Stimulated activated naive B cell treated with anti-CD40 and anti-IgM and Interleukin-4, amounts not matched to agents 10 μg/mL and 1 μg/mL and 100 μg/mL, for 72 hours (primary cell): ENCODE data around the gene RASL10A.
A peak's percentile ranks its signal among the peaks of the same experiment; 100 is the strongest.

Experiments
- ATAC-seq, 2 donors: fragments of 150-1000 bp; cut with Tn5 transposase; replicated peaks; 2 replicates each; pipeline ENCODE4 v1.10.0; 2021; ENCODE audit warnings: moderate library complexity in 1 of 2
- DNase-seq: peaks from one replicate; pipeline ENCODE4 v3.0.0; 2021
- H3K27ac Mint-ChIP-seq: one replicate; pipeline ENCODE4 v1.8.0; 2022; ENCODE audit warnings: mild to moderate bottlenecking, mixed read lengths
- H3K27me3 Mint-ChIP-seq, 2 donors: one replicate each; pipeline ENCODE4 v1.8.0; 2022; ENCODE audit warnings: mixed read lengths in 2 of 2
- H3K36me3 Mint-ChIP-seq, 2 donors: one replicate each; pipeline ENCODE4 v1.8.0; 2022; ENCODE audit warnings: mixed read lengths in 2 of 2, mild to moderate bottlenecking in 1 of 2
- H3K4me1 Mint-ChIP-seq, 2 donors: one replicate each; pipeline ENCODE4 v1.8.0; 2022; ENCODE audit warnings: mixed read lengths in 2 of 2, mild to moderate bottlenecking in 1 of 2
- H3K4me3 Mint-ChIP-seq, 2 donors: one replicate each; pipeline ENCODE4 v1.8.0; 2022; ENCODE audit warnings: mild to moderate bottlenecking in 2 of 2, mixed read lengths in 2 of 2, moderate library complexity in 1 of 2
- H3K9me3 Mint-ChIP-seq, 2 donors: one replicate each; pipeline ENCODE4 v1.8.0; 2022; ENCODE audit warnings: mixed read lengths in 2 of 2, mild to moderate bottlenecking in 1 of 2

Gene RASL10A

DNA sequence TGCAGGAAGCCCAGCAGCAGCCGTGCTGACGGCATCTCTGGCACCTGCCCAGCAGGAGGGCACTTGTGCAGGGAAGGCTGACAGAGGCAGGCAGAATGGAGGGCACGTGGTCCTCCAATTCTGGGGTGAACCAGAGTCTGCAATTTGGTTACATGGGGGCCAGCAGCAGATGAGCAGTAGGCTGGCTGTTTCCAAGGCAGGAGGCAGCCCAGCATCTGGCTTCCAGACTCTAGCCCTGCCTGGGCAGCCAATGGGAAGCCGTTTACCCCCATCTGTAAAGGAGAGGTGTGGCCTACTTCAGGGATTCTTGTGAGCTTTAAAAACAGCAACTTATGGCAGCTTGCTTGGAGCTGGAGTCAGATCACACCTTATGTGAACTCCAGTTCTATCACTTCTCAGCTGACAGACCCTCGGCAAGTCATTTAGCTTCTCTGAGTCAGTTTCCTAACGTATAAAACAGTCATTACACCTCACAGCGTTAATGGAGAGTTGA is 27.9 kb upstream of the RASL10A start:
- no peak for ATAC-seq
- Mint-ChIP-seq H3K27ac (peak overlapping the region; percentile 81), H3K9me3 (no peaks in the 10 kb centered on the region), H3K27me3 (no peaks in the 10 kb centered on the region), H3K4me1 (peaks cover 15% of the 10 kb centered on the region in 2 donors), H3K4me3 (peak overlapping the region in 1 of 2 donors; percentile 39), H3K36me3 (peaks cover 54 to 77% of the 10 kb centered on the region in 2 donors)
- DNase-seq = no peak

DNA sequence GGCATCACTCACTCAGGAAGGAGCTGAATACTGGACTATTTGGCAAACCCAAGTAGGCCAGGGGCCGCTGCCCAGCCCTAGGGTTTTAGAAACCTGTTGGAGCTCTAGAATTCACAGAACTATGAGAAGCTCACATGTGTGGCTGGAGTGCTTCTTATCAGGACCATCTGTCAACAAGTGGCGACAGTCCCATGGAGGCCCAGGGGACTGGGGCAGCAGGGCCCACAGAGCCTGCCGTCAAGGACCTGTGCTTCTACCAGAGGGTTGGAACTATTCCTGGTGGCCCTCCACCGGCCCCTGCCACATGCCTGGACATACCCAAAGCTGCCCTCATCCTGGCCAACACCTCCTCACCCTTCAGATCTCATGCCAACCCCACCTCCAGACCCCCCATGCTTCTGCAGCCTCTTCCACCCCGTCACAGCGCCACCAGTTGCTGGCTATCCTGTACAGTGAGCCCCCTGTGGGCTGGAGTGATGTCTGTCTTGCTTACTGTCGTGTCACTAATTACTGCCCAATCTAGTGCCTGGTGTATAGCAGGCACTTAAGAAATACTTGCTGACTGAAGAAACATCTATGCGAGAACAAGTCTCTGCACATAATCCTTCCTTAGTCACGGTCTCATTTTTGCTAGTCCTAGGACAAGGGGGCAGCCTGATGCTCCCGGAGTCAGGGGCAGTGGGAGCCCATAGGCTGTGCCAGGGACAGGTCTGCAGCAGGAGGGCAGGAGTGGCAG is 27.2 kb upstream of the RASL10A start:
- Mint-ChIP-seq H3K27me3 (no peaks in the 10 kb centered on the region), H3K27ac (peak overlapping the region; percentile 81)
- ATAC-seq = no peak

DNA sequence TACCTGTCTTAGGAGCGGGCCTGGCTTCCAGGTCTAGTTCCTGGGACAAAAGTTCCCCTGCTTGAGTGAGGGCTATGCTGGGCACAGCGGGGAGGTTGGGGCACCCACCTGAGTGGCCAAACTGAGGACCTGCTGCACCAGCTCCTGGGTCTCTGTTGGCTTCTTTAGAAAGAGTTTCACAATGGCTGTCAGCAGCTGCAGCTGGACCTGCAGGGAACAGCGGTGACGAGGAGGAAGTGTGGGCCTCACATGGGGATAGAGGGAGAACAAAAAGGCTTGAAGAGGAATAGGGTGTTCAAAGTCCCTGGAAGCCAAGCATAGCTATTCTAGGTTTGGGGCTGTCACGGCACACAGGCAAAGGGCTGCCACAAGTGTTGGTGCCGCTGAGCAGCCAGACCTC is 26.7 kb upstream of the RASL10A start:
- Mint-ChIP-seq H3K27ac (no peak overlapping the region), H3K27me3 (no peaks in the 10 kb centered on the region), H3K4me1 (peaks cover 16 to 18% of the 10 kb centered on the region in 2 donors), H3K4me3 (no peak overlapping the region), H3K36me3 (peaks cover 58 to 77% of the 10 kb centered on the region in 2 donors), H3K9me3 (no peaks in the 10 kb centered on the region)
- no peak for DNase-seq
- ATAC-seq = no peak

More for the DNA sequence above, 27.2 kb upstream of the RASL10A start:
- peaks cover 16 to 18% of the 10 kb centered on the region in 2 donors for H3K4me1 Mint-ChIP-seq
- H3K4me3 Mint-ChIP-seq = peak overlapping the region in 1 of 2 donors; percentile 39
- no peak for DNase-seq
- H3K36me3 Mint-ChIP-seq = peaks cover 58 to 78% of the 10 kb centered on the region in 2 donors
- H3K9me3 Mint-ChIP-seq = no peaks in the 10 kb centered on the region

DNA sequence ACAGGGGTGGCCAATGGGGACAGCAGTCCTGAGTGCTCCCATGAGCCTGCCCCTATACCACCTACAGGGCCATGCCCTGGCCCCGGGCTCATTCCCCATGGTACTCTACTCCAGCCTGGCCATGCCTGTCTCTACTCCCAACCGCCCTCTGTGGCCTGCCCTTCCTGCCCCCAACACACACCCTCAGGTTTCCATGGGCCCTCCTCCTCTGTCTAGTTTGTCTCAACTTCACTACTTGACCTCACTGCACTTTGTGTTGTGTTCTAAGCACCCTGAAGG is 26.3 kb upstream of the RASL10A start:
- no peaks in the 10 kb centered on the region for H3K9me3 Mint-ChIP-seq
- H3K4me1 Mint-ChIP-seq = peaks cover 17% of the 10 kb centered on the region in 2 donors
- H3K4me3 Mint-ChIP-seq = no peak overlapping the region
- peak overlapping the region; percentile 89 for H3K27ac Mint-ChIP-seq
- no peaks in the 10 kb centered on the region for H3K27me3 Mint-ChIP-seq
- DNase-seq (no peak), ATAC-seq (peak in 1 of 2 donors; percentile 32)
- peaks cover 58 to 77% of the 10 kb centered on the region in 2 donors for H3K36me3 Mint-ChIP-seq

DNA sequence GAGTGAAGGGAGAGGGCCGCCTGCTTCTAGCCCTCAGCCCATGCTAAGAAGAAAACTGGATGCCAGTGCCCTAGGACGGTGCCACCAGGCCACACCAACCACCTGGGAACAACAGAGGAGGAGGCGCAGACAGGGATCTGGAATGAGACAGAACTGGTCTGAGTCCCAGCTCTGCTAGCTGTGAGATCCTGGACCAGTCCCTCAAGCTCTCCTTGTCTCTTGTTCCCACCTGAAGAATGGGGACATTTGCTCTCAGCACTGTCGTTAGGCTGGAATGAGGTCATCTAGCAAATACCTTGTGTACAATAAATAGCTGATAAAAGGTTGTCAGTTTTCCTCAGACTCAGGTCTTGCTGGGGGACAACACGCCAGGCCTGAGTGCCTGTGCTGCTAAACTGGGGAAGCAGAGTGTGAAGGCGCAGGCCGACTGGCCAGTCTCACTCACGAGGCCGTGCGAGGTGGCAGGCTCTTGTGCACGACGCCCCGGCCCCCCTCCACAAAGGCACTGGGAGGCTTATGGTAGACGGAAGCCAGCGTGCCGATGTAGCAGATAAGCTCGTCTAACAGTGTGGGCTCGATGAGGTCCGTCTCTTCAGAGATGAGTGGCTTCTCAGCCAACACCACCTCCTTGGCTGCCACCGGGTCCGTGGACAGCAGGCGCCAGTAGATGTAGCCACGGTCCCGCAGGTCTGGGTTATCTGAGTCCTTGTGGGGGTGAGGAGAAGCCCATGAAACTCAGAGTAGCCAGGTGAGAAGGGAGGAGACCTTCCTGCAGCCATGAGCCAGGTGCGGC is 25.8 kb upstream of the RASL10A start:
- Mint-ChIP-seq H3K27ac (peak overlapping the region; percentile 5), H3K4me3 (no peak overlapping the region), H3K36me3 (peaks cover 60 to 75% of the 10 kb centered on the region in 2 donors), H3K9me3 (no peaks in the 10 kb centered on the region), H3K27me3 (no peaks in the 10 kb centered on the region), H3K4me1 (peaks cover 18% of the 10 kb centered on the region in 2 donors)
- no peak for ATAC-seq
- no peak for DNase-seq

DNA sequence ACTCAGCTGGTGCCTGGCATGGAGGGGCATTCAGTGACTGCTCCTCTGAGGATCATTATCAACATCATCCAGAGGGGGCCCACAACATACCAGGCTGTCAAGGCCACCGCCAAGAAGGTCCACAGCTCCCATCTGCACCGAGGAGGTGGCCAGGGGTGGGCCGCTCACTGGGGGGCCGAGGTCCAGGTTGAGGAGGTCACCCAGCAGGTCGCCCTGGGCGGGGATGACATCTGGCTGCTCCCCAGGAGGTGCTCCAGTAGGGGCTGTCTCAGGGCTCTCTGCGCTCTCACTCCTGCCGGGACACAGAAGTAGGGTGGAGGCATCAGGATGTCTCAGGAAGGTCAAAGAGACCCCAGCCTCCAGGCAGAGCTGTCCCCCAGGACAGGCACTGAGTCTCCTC is 25.1 kb upstream of the RASL10A start:
- DNase-seq (no peak), ATAC-seq (no peak)
- Mint-ChIP-seq H3K9me3 (no peaks in the 10 kb centered on the region), H3K27me3 (no peaks in the 10 kb centered on the region), H3K4me1 (peaks cover 20 to 25% of the 10 kb centered on the region in 2 donors), H3K4me3 (no peak overlapping the region), H3K27ac (peak overlapping the region; percentile 75), H3K36me3 (peaks cover 65 to 77% of the 10 kb centered on the region in 2 donors)

DNA sequence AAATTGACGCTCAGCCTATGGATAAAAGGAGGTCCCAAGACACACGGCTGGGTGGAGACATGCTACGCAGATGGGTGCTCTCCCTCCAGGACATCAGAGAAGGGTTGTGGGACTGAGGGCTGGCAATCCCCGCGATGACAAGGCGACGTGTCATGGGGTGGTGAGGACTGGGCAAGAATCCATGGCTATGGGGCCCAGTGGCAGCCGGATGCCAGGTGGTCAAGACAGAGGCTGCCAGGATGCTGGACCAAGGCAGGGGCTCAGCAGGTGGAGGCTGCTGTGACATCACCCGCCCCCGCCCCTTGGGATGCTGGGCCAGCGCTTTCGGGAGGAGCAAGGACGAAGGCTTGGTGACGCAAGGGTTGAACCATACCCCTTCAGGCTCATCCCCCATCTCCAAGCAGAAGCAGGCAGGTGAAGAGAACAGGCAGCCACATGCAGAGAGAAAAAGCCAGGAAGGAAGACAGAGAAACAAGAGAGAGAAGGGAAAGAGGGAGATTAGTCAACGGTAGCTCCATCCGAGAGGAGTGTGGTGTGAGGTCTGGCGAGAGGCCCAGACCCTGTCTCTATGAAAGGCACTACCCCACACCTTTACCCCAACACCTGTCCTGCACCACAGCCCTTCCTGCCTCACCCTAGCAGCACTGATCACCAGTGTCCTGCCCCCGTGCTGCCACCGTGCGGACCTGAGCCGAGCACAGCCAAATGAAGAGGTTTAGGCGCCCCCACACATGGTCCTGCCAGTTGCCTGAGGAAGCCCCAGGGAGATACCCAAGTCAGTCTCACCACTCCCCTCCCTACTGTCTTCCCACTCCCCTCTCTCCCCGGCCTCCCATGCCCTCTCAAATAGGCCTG is 24.1 kb upstream of the RASL10A start:
- H3K27me3 Mint-ChIP-seq = no peaks in the 10 kb centered on the region
- H3K36me3 Mint-ChIP-seq = peaks cover 68 to 83% of the 10 kb centered on the region in 2 donors
- H3K4me1 Mint-ChIP-seq = peaks cover 23 to 28% of the 10 kb centered on the region in 2 donors
- ATAC-seq (no peak), DNase-seq (no peak)
- peak overlapping the region; percentile 92 for H3K27ac Mint-ChIP-seq
- no peak overlapping the region for H3K4me3 Mint-ChIP-seq
- no peaks in the 10 kb centered on the region for H3K9me3 Mint-ChIP-seq

DNA sequence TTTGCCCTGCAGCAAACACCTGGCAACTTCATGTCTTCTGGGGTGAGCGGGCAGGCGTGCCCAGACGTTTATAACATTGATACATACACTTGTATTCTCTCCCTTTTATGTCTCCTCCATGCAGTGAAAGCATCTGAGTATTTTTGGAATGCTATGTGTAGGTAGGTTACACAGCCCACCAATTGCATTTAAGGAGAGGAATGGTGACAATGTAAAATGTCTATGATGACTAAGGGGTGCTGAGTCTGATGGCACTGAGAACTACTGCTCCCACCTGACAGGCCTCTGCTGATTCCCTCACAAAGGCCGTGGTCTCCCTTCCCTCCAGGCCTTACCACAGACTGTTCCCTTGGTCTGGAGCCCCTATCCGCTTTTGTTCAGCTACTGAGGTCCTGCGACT is 22.9 kb upstream of the RASL10A start:
- no peaks in the 10 kb centered on the region for H3K27me3 Mint-ChIP-seq
- peaks cover 25 to 30% of the 10 kb centered on the region in 2 donors for H3K4me1 Mint-ChIP-seq
- ATAC-seq (no peak), DNase-seq (no peak)
- H3K4me3 Mint-ChIP-seq = no peak overlapping the region
- peak overlapping the region; percentile 92 for H3K27ac Mint-ChIP-seq
- H3K9me3 Mint-ChIP-seq = no peaks in the 10 kb centered on the region
- H3K36me3 Mint-ChIP-seq = peaks cover 66 to 84% of the 10 kb centered on the region in 2 donors

DNA sequence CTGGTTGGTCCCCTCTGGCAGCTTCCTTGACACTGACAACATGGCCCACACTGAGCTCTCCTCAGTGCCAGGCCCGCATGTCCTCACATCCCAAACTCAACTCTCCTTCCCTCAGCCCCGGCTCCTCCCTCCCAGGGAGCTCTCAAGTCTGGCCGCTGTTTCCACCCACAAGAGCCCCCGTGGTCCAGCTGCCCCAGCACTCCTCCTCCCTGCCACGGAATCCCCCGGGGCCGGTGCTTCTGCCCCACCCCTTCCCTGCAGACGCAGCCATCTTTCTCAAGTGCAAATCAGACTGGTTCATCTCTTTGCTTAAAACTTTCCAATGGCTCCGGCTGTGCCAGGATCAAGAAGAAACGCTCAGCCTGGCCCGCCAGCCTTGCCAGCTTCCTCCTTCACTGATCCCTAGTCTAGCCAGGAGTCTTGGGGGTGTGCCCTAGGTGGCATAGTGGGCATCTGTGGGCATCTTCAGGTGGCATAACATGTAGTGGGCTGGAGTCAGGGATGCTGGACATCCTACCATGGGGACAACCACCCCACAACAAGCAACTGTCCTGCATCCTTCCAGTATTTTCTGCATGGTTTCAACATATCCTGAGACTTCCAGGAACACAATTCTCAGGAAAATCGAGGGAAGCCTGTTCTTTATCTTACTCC is 22.3 kb upstream of the RASL10A start:
- Mint-ChIP-seq H3K27ac (peak overlapping the region; percentile 81), H3K9me3 (no peaks in the 10 kb centered on the region), H3K36me3 (peaks cover 66 to 83% of the 10 kb centered on the region in 2 donors), H3K4me3 (no peak overlapping the region), H3K27me3 (no peaks in the 10 kb centered on the region), H3K4me1 (peaks cover 28 to 33% of the 10 kb centered on the region in 2 donors)
- ATAC-seq (no peak), DNase-seq (no peak)

DNA sequence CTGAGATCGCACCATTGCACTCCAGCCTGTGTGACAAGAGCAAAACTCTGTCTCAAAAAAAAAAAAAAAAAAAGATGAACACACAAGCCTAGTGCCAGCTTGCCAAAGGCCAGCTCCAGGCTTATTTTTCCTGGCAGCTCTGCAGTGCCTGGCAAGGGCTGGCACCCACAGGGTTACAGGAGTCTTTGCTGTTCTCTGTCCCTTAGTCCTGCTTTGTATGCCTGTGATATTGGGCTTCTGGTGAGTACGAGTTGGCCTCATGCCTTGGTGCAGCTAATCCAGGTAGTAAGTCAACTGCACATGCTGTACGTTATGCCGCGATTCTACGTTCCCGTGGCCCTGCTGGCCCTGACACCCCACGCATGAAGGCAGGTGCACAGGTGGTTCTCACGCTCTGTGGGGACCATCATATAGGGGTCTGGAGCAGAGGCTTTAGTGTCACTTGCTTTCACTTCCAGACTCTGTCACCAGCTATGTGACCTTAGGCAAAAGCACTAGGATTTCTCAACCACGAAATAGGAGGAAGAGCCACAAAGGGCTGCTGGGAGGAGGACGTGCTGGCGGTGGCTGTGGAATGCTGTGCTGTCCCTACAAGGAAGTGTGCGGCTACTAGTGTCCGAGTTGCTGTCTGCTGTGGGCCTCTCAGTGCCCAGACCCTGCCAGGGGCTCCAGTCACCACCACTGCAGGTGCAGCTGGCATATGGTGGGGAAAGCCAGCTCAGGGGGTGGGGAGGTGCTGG is 21.4 kb upstream of the RASL10A start:
- H3K36me3 Mint-ChIP-seq = peaks cover 59 to 82% of the 10 kb centered on the region in 2 donors

DNA sequence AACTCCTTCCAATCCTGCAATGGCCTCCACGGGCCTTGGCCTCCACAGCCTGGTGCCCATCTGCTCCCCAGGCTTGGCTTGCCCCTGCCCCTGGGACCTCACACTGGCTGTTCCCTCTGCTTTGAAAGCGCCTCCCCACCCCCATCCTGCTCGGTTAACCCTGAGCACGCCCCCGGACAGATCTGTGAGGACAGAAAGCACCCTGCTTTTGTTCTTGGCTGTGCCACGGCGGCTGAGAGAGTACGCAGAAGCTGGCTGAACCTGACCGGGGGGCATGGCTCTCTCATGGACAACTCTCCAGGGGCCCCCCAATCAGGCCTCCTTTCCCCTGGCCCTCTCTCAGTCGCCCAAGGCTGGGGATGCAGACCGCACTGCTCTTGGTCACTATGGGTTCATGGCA is 20.2 kb upstream of the RASL10A start:
- ATAC-seq (no peak), DNase-seq (no peak)
- Mint-ChIP-seq H3K4me3 (peak overlapping the region in 1 of 2 donors; percentile 13), H3K9me3 (no peaks in the 10 kb centered on the region), H3K27me3 (no peaks in the 10 kb centered on the region), H3K36me3 (peaks cover 55 to 85% of the 10 kb centered on the region in 2 donors), H3K4me1 (peaks cover 29 to 33% of the 10 kb centered on the region in 2 donors), H3K27ac (peak overlapping the region; percentile 91)

More for the DNA sequence above, 21.4 kb upstream of the RASL10A start:
- Mint-ChIP-seq H3K4me3 (no peak overlapping the region), H3K9me3 (no peaks in the 10 kb centered on the region), H3K27ac (peak overlapping the region; percentile 81), H3K27me3 (no peaks in the 10 kb centered on the region), H3K4me1 (peaks cover 28 to 33% of the 10 kb centered on the region in 2 donors)
- ATAC-seq (no peak), DNase-seq (no peak)

DNA sequence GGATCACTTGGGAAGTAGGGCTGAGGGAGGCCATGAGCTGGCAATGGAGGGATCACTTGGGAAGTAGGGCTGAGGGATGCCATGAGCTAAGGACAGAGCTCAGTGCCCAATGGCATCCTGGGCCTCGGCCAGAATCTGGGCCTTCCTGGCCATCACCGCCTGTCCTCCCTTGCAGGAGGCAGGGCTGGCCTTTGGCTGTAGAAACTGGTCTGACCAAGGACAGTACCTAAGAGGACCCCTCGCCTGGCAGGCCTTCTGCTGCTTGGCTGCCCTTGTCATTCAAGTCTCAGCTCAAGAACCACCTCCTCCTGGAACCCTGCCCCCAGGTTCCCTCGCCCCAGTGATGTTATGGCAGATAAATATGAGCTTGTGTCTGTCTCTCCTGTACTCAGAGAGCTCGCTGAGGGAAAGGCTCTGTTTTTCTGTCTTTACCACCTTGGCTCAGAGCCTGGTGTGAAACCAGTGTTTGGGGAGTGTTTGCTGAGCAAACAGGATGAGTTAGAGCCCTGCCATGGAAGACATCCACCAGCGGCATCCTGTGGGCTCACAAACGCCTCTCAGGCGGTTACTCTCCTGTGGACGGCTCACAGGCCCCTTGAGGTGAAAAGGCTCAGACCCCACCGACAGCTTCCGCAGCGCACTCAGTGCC is 19.3 kb upstream of the RASL10A start:
- Mint-ChIP-seq H3K36me3 (peaks cover 53 to 77% of the 10 kb centered on the region in 2 donors), H3K27me3 (no peaks in the 10 kb centered on the region), H3K27ac (peak overlapping the region; percentile 85), H3K4me3 (no peak overlapping the region), H3K9me3 (no peaks in the 10 kb centered on the region), H3K4me1 (peaks cover 29 to 33% of the 10 kb centered on the region in 2 donors)
- DNase-seq (no peak), ATAC-seq (no peak)

DNA sequence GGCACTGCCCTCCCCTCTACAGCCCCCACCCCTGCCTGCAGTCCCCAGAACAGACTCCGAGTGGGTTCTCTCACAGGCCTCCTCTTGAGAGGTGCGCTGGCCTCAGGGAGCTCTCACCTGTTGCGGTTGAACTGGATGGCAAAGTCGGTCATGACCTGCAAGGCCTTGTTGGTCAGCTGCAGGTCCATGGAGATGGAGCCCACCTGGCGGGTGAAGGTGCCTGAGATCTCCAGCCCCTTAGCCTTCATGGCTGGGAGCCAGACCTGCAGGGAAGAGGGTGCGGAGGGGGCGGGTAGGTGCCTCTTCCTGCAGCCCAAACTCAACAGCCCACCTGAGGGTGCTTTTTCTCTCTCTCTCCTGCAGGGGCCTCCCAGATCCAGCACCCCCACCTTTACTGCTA is 18.7 kb upstream of the RASL10A start:
- H3K4me3 Mint-ChIP-seq = no peak overlapping the region
- peak overlapping the region; percentile 85 for H3K27ac Mint-ChIP-seq
- no peak for ATAC-seq

More for the DNA sequence above, 18.7 kb upstream of the RASL10A start:
- Mint-ChIP-seq H3K36me3 (peaks cover 50 to 76% of the 10 kb centered on the region in 2 donors), H3K9me3 (no peaks in the 10 kb centered on the region), H3K27me3 (no peaks in the 10 kb centered on the region), H3K4me1 (peaks cover 22 to 29% of the 10 kb centered on the region in 2 donors)
- no peak for DNase-seq
